Measurements from ENCODE around the gene ELF1.

ELF1 gene

DNA sequence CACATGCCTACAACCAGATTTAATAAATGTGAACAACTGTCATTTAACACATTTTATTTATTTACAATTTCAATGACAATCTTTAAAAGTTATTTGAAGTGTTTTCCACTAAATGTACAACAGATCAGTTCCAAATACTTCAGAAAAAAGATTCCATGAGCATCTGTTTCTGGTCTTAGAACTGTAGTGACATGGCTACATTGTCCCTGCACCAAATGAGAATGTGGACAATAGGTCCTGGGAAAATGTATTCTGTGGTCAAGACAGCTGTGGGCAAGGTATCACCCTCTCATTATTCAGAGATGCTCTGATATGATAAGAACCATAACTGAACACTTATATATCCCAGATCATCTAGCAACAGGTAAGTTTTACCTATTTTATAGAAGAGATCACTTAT is 43.7 kb downstream of the ELF1 start:
- no peak overlapping the region for H3K4me3 ChIP-seq (ENCODE audit: low read depth, low read length)

DNA sequence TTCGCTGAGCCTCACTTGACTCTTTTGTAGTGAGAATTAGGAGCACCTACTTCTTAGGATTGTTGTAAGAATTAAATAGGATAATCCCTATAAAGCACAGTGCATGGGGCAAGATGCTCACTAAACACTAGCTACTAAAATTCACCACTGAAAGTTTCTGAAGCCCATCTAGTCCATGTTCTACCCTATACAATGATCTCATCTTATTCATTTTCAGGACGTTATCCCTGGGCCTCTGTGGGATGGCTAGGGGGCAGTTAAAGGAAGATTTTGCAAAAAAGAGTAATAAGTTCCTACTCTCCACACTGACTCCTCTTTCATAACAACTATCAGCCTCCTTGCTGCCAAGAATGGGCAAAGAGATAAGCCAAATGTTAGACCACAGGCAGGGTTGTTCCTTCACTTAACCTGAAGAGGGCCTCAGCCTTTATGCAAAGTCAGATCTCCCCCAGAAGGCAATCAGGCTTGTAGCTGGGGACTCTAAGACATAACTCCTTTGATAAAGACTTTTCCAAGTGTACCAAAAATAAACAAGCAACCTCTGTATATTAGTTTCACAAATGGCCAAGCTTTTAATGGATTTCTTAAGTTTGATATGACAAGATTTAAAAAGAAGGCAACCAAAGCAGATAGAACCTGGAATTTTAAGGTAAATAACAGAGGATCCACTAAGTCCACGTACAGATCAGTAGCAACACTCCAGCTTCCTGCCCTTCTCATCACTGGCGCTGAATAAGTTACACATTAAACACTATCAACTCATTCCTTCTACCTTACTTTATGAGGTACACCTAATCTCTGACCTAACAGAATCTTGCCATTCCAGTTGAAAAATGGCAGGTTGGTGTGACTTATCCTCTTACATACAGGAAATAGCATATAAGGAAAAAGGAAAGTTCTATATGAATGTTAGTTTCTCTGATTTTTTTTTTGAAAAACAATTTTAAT is 44.4 kb downstream of the ELF1 start:
- H3K4me3 ChIP-seq (ENCODE audit: low read depth, low read length): no peak overlapping the region
- TF ChIP-seq, protein P1, sequence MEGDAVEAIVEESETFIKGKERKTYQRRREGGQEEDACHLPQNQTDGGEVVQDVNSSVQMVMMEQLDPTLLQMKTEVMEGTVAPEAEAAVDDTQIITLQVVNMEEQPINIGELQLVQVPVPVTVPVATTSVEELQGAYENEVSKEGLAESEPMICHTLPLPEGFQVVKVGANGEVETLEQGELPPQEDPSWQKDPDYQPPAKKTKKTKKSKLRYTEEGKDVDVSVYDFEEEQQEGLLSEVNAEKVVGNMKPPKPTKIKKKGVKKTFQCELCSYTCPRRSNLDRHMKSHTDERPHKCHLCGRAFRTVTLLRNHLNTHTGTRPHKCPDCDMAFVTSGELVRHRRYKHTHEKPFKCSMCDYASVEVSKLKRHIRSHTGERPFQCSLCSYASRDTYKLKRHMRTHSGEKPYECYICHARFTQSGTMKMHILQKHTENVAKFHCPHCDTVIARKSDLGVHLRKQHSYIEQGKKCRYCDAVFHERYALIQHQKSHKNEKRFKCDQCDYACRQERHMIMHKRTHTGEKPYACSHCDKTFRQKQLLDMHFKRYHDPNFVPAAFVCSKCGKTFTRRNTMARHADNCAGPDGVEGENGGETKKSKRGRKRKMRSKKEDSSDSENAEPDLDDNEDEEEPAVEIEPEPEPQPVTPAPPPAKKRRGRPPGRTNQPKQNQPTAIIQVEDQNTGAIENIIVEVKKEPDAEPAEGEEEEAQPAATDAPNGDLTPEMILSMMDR (IDR thresholded peaks at IDR 0.05; ENCODE audit: low read depth, low read length): peak; percentile 58

More for the DNA sequence above, 43.7 kb downstream of the ELF1 start:
- TF ChIP-seq, protein P1 (IDR thresholded peaks at IDR 0.05; ENCODE audit: low read depth, low read length): no peak

DNA sequence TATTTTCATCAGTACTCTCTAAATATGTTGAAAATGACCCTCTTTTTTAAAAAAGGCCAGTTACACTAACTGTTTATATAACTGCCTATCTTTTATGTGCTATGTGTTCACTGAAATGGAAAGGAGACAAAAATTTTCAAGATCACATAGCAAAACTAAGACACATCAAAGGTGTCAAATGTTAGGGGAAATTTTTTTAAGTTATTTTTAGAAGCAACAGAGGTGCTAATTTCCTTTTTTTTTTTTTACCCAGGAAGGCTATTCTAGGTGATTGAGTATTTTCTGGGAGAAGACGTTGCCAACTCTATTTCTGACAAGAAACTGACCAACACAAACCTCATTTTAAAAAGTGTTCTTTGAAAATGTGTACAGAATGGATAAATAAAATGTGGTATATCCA is 45.7 kb downstream of the ELF1 start:
- H3K4me3 ChIP-seq (ENCODE audit: low read depth, low read length): no peak overlapping the region
- TF ChIP-seq, protein P1 (IDR thresholded peaks at IDR 0.05; ENCODE audit: low read depth, low read length): no peak

DNA sequence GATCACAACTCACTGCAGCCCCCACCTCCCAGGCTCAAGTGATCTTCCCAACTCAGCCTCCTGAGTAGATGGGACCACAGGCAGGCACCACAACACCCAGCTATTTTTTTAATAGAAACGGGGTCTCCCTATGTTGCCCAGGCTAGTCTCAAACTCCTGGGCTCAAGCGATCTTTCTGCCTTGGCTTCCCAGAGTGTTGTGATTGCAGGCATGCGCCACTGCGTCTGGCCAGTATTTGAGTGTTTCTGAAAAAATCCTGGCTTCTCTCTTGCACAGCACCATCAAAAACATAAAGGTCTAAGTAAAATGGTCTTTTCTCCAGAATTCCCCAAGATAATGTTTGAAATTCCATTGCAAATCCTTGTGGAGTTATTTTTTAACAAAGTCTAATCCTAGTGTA is 47.8 kb downstream of the ELF1 start:
- TF ChIP-seq, protein P1 (IDR thresholded peaks at IDR 0.05; ENCODE audit: low read depth, low read length): no peak
- H3K4me3 ChIP-seq (ENCODE audit: low read depth, low read length): no peak overlapping the region

DNA sequence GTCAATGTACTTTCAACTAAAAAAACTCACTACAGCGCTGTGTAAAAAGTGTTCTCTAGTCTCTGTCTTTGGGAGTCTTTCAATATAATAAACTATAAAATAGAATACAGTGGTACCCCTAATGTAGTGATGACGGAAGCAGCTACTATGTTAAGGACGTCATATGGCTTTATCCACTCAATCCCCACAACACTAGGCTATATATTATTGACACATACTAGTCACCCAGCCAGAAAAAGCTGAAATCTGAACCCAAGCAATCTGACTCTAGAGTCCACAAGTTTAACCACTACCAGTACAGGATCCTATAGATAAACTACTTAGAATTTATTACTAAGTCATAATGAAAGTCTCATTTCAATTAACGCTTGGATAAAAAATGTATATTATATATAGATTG is 48.3 kb downstream of the ELF1 start:
- no peak overlapping the region for H3K4me3 ChIP-seq (ENCODE audit: low read depth, low read length)
- TF ChIP-seq, protein P1 (IDR thresholded peaks at IDR 0.05; ENCODE audit: low read depth, low read length): no peak

DNA sequence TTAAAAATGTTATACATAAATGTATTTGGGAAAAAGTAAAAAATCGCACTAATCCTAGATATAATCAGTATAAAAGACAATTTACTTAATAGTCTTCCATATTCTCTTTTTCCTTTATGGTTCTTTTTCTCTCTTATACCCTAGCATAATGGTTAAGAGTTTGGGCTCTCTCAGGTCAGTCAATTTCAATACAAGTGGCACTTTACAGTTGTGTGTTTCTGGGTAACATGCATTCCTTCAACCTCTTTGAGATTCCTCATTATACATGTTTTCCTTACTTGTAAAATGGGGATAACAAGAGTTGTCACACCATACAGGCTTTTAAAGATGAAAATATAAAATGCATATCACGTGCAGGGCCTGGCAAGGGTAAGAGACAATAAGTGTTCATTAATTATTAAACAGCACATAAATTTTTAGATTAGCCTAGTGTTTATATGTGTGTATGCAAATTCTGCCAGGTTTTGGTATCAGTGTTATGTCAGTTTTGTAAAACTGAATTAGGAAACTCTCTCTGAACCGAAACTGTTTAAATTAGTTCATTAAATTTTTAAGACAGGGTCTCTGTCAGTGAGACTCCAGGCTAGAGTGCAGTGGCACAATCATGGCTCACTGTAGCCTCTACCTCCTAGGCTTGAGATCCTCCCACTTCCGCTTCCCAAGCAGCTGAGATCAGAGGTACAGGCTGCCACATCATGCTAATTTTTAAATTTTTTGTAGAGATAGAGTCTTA is 49.8 kb downstream of the ELF1 start:
- TF ChIP-seq, protein P1 (IDR thresholded peaks at IDR 0.05; ENCODE audit: low read depth, low read length): no peak

More for the DNA sequence above, 49.8 kb downstream of the ELF1 start:
- no peak overlapping the region for H3K4me3 ChIP-seq (ENCODE audit: low read depth, low read length)

All from WI38 (cell line).